DMS53 treated with DMSO at 0.1 percent for 48 hours (cell line): Measurements from ENCODE around the gene TTLL9.

Experiments
- DNase-seq: peaks from one replicate; lab custom pipeline; 2025; ENCODE audit not compliant: unreplicated experiment; lab: John Stamatoyannopoulos, UW

TTLL9 gene

GRCh38 chr20:31836853-31837608 is 33.4 kb upstream of the TTLL9 start:
- DNase-seq: no peak

GRCh38 chr20:31837896-31838397 is 32.5 kb upstream of the TTLL9 start:
- DNase-seq: no peak

GRCh38 chr20:31838646-31839292 is 31.7 kb upstream of the TTLL9 start:
- no peak for DNase-seq

GRCh38 chr20:31839782-31840487 is 30.5 kb upstream of the TTLL9 start:
- no peak for DNase-seq

GRCh38 chr20:31840906-31841816 is 29.3 kb upstream of the TTLL9 start:
- DNase-seq: no peak

- no peak for DNase-seq
Observed at GRCh38 chr20:31841928-31842327, 28.5 kb upstream of the TTLL9 start.

GRCh38 chr20:31842471-31843157 is 27.8 kb upstream of the TTLL9 start:
- no peak for DNase-seq

GRCh38 chr20:31843288-31843687 is 27.1 kb upstream of the TTLL9 start:
- no peak for DNase-seq

- no peak for DNase-seq
Observed at GRCh38 chr20:31843881-31844280, 26.6 kb upstream of the TTLL9 start.

GRCh38 chr20:31844737-31845299 is 25.6 kb upstream of the TTLL9 start:
- no peak for DNase-seq

- no peak for DNase-seq
Observed at GRCh38 chr20:31845300-31845863, 25.1 kb upstream of the TTLL9 start, which contains the start of gene FOXS1. TSS of gene FOXS1 (minus strand) at chr20:31845604. CDS start at chr20:31845542, 62 bp downstream.

- no peak for DNase-seq
Observed at GRCh38 chr20:31846793-31847138, 23.7 kb upstream of the TTLL9 start.

GRCh38 chr20:31848088-31848999 is 22.1 kb upstream of the TTLL9 start:
- DNase-seq: no peak

GRCh38 chr20:31849306-31849930 is 21.0 kb upstream of the TTLL9 start:
- peak; percentile 66 for DNase-seq

- no peak for DNase-seq
Observed at GRCh38 chr20:31851240-31851955, 19.0 kb upstream of the TTLL9 start.

- no peak for DNase-seq
Observed at GRCh38 chr20:31853481-31853880, 17.0 kb upstream of the TTLL9 start.

GRCh38 chr20:31856516-31856915 is 13.9 kb upstream of the TTLL9 start:
- no peak for DNase-seq
